Measurements from ENCODE around the gene ZSCAN16. TPM values are rescaled to one million over a fixed set of nuclear protein-coding genes. Genes with fewer than 3 reads are reported as not detected.

Gene ZSCAN16
- total and polyA plus RNA-seq, 2 of the 13 experiments (the other 11 are each of a cell fraction or from before 2014, with no cell fraction given): 5.7 to 12.7 TPM

GRCh38 chr6:28080631-28081485 lies 43.6 kb upstream of the ZSCAN16 start (continued):
- no peak; the same call in 1 of the 2 replicates for TF ChIP-seq HNF1A (IDR thresholded peaks at IDR 0.05; ENCODE audit: low read depth)
- peak; percentile 63 for TF ChIP-seq HNF1A (CRISPR knock-in tag; IDR thresholded peaks at IDR 0.05; ENCODE audit: borderline replicate concordance)
- peak; percentile 98 for TF ChIP-seq ZNF414 (CRISPR knock-in tag; IDR thresholded peaks at IDR 0.05)
- TF ChIP-seq KLF6 (CRISPR knock-in tag; IDR thresholded peaks at IDR 0.05): peak; percentile 92

GRCh38 chr6:28081486-28081751 lies 43.0 kb upstream of the ZSCAN16 start:
- Histone ChIP-seq H3K79me2 (ENCODE audit: insufficient read depth, low read length) (peaks cover 11% of the 10 kb centered on the region), H3K9me3 (ENCODE audit: low read length) (no peaks in the 10 kb centered on the region), H3K36me3 (replicated peaks in 1 of 2; ENCODE audit: control insufficient read depth in 1 of 2, insufficient read depth in 2 of 2, low read length in 2 of 2) (peaks cover 2 to 11% of the 10 kb centered on the region in 2 experiments; a peak in 2 of 5 replicates), H3K27ac (ENCODE audit: extremely low read length, insufficient read depth, low read length) (peak overlapping the region; percentile 78), H3K9ac (ENCODE audit: insufficient read depth, low read depth, low read length) (peak overlapping the region; percentile 83), H4K20me1 (ENCODE audit: insufficient read depth, low read length) (no peaks in the 10 kb centered on the region), H3K4me3 (replicated peaks in 1 of 3; ENCODE audit: insufficient read depth in 1 of 3, low read depth in 2 of 3, low read length in 3 of 3) (peak overlapping the region; percentile 77 to 89 (median 87)), H3K4me2 (ENCODE audit: low read depth, low read length) (peak overlapping the region; percentile 94), H3K27me3 (ENCODE audit: control insufficient read depth in 1 of 2, insufficient read depth in 2 of 2, low read length in 2 of 2) (no peaks in the 10 kb centered on the region; a peak in 1 of 5 replicates), H2AFZ (ENCODE audit: low read length) (peak overlapping the region; percentile 97), H3K4me1 (ENCODE audit: insufficient read depth, low read length) (peaks cover 34% of the 10 kb centered on the region)
- WGBS (ENCODE audit: low lambda C conversion rate): 43% methylated on average over 4 of the region's 4 CpGs
- in situ Hi-C loops (cut with HindIII; ENCODE audit: extremely low pct_ligation_motif_present, low pct_unique_long_range_greater_than_20kb) (no loop called here), intact Hi-C loops (cut with micrococcal nuclease; ENCODE audit: unreplicated experiment) (loop anchor here (2.0 to 10.0 kb wide), 3 partner anchors 177 to 903 kb away; a partner anchor contains a TSS)
- ChIA-PET POLR2A (no interaction called here), CTCF (ENCODE audit: low intra/inter-chr PET ratio, low total read pairs) (no interaction called here)
- no TSS peak for BruUV-seq (replicated peaks)
- FAIRE-seq: no peak
- peak; percentile 3; the same call in 2 of the 3 replicates for ATAC-seq
- 0 out of 2 replicates have a peak, but pooled peaks have one; percentile 10 for TF ChIP-seq ZNF451 (CRISPR knock-in tag; IDR thresholded peaks at IDR 0.05)
- TF ChIP-seq ZNF709 (CRISPR knock-in tag; IDR thresholded peaks at IDR 0.05): no peak
- TF ChIP-seq GATAD1 (CRISPR knock-in tag; IDR thresholded peaks at IDR 0.05): no peak
- DNase-seq (ENCODE audit: low spot score): no peak
